ENCODE measurements around the gene UBE2J2. TPM values are rescaled to one million over a fixed set of nuclear protein-coding genes. Genes with fewer than 3 reads are reported as not detected.

The UBE2J2 gene
- total and polyA plus RNA-seq, 2 of the 4 experiments (the other 2 are of a cell fraction) = 20.6 to 67.5 TPM

- Histone ChIP-seq H3K4me1 (ENCODE audit: control insufficient read depth, insufficient read depth, low read length) (peaks cover 6% of the 10 kb centered on the region; the same call in 1 of the 2 replicates), H2BK5ac (ENCODE audit: low read depth, low read length, poor library complexity, severe bottlenecking) (peak overlapping the region; percentile 7), H3K4me3 (ENCODE audit: insufficient read depth, low read depth, low read length) (no peak overlapping the region), H3K4ac (ENCODE audit: low read depth, low read length) (no peak overlapping the region), H2BK20ac (ENCODE audit: low read depth, low read length) (no peak overlapping the region), H3K9me3 (ENCODE audit: control insufficient read depth, insufficient read depth, low read length) (no peaks in the 10 kb centered on the region), H3K9me1 (ENCODE audit: insufficient read depth, low read length) (peaks cover 4% of the 10 kb centered on the region; the same call in 1 of the 2 replicates), H3K9ac (ENCODE audit: low read depth, low read length) (no peak overlapping the region), H3K14ac (replicated peaks; ENCODE audit: low read depth, low read length) (no peak overlapping the region), H2AFZ (replicated peaks; ENCODE audit: low read length, poor library complexity) (peak overlapping the region; percentile 35), H4K5ac (ENCODE audit: low read depth, low read length) (no peak overlapping the region), H2BK15ac (ENCODE audit: low read depth, low read length) (no peak overlapping the region), H3K79me1 (ENCODE audit: low read depth in 1 of 2, low read length in 2 of 2) (no peaks in the 10 kb centered on the region), H2BK120ac (ENCODE audit: low read depth, low read length) (no peak overlapping the region), H3K23ac (ENCODE audit: low read depth, low read length) (no peak overlapping the region), H3K27me3 (ENCODE audit: control insufficient read depth, insufficient read depth, low read length) (no peaks in the 10 kb centered on the region), H3K27ac (ENCODE audit: insufficient read depth, low read length) (no peak overlapping the region), H3K4me2 (ENCODE audit: low read depth, low read length) (no peak overlapping the region), H4K8ac (ENCODE audit: low read depth in 2 of 2, low read length in 2 of 2) (no peak overlapping the region), H4K91ac (ENCODE audit: insufficient read depth, low read depth, low read length) (no peak overlapping the region), H4K20me1 (ENCODE audit: insufficient read depth, low read length) (no peaks in the 10 kb centered on the region), H2AK5ac (ENCODE audit: low read depth, low read length) (peak overlapping the region; percentile 39; the same call in 1 of the 2 replicates), H2AK9ac (replicated peaks; ENCODE audit: low read depth, low read length, poor library complexity) (peak overlapping the region; percentile 42), H3K18ac (ENCODE audit: low read depth, low read length) (no peak overlapping the region), H3K36me3 (ENCODE audit: control insufficient read depth, insufficient read depth, low read length) (no peaks in the 10 kb centered on the region), H3K56ac (ENCODE audit: extremely low read depth, insufficient read depth, low read length) (no peak overlapping the region)
- ATAC-seq (ENCODE audit: low read depth) = peak; percentile 56
- in situ Hi-C loops (cut with MboI; ENCODE audit: low sequenced_read_pairs) = no loop called here
- no TSS peak for BruUV-seq (replicated peaks)
- POLR2A ChIA-PET (ENCODE audit: unreplicated experiment) = interaction anchor here (1.0 kb wide), 1 partner anchor 8 kb away, joined by 3 read pairs; the partner anchor contains the start of gene UBE2J2
- dilution Hi-C loops (cut with HindIII; ENCODE audit: low sequenced_read_pairs, unreplicated experiment) = no loop called here
- TF ChIP-seq CTCF (conservative IDR thresholded peaks at IDR 0.05; ENCODE audit: low read depth, low read length) (no peak), RFX5 (IDR thresholded peaks at IDR 0.05; ENCODE audit: low read depth, low read length) (no peak), POLR2A (IDR thresholded peaks at IDR 0.05; ENCODE audit: low read depth, low read length) (no peak), MAZ (IDR thresholded peaks at IDR 0.05; ENCODE audit: borderline replicate concordance, low read depth, low read length) (0 out of 2 replicates have a peak, but pooled peaks have one; percentile 9), FOS (IDR thresholded peaks at IDR 0.05; ENCODE audit: low read depth, low read length) (peak; percentile 49), MAFK (IDR thresholded peaks at IDR 0.05; ENCODE audit: low read depth, low read length) (no peak), SMC3 (IDR thresholded peaks at IDR 0.05; ENCODE audit: low read depth, low read length) (no peak), USF2 (IDR thresholded peaks at IDR 0.05; ENCODE audit: low read depth, low read length) (no peak; the same call in 1 of the 2 replicates), CEBPB (IDR thresholded peaks at IDR 0.05; ENCODE audit: low read depth, low read length) (peak; percentile 43), ELK1 (IDR thresholded peaks at IDR 0.05; ENCODE audit: borderline replicate concordance, low read depth, low read length) (no peak)
- intact Hi-C loops (cut with micrococcal nuclease) = no loop called here
- 66% methylated on average over 13 of the region's 26 CpGs; no CpG with 5 or more reads in 1 of the 2 experiments for WGBS, 2 experiments (ENCODE audit: extremely low coverage in 2 of 2, insufficient read length in 1 of 2)
- CTCF ChIA-PET = interaction anchor here (0.9 kb wide), 1 partner anchor 9 kb away, joined by 3 read pairs; no protein-coding TSS in a partner anchor
- DNase-seq = peak; percentile 81
Measured at GRCh38 chr1:1281533-1282321, 8.1 kb upstream of the UBE2J2 start.

All from IMR-90 (cell line).